22Rv1 (cell line): Measurements from ENCODE around the gene RAP2A.

ENCODE experiments used
- ZFX ChIP-seq: fragments of 450-650 bp; IDR thresholded peaks from 2 replicates; pipeline ENCODE4 v1.6.1; 2017; ENCODE audit warnings: antibody characterized with exemption, borderline replicate concordance
- TF ChIP-seq, protein P1 (sequence below): fragments of 450-650 bp; IDR thresholded peaks from 2 replicates; pipeline ENCODE4 v1.5.1; 2017; ENCODE audit warnings: mild to moderate bottlenecking

- TF ChIP-seq, protein P1, sequence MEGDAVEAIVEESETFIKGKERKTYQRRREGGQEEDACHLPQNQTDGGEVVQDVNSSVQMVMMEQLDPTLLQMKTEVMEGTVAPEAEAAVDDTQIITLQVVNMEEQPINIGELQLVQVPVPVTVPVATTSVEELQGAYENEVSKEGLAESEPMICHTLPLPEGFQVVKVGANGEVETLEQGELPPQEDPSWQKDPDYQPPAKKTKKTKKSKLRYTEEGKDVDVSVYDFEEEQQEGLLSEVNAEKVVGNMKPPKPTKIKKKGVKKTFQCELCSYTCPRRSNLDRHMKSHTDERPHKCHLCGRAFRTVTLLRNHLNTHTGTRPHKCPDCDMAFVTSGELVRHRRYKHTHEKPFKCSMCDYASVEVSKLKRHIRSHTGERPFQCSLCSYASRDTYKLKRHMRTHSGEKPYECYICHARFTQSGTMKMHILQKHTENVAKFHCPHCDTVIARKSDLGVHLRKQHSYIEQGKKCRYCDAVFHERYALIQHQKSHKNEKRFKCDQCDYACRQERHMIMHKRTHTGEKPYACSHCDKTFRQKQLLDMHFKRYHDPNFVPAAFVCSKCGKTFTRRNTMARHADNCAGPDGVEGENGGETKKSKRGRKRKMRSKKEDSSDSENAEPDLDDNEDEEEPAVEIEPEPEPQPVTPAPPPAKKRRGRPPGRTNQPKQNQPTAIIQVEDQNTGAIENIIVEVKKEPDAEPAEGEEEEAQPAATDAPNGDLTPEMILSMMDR: no peak
- no peak for TF ChIP-seq ZFX
Measured at GRCh38 chr13:97430296-97430695, 3.7 kb upstream of the RAP2A start.
